SK-N-SH (cell line): ENCODE results near the gene OCA2. TPM values are rescaled to one million over a fixed set of nuclear protein-coding genes. Genes with fewer than 3 reads are reported as not detected.

Experiments used
- CTCF ChIA-PET: fragments of 300-600, 350-600 bp; formaldehyde crosslinking; extraction: SDS; loops from one replicate; lab custom pipeline; 2021; lab: Yijun Ruan, JAX
- POLR2A ChIA-PET: fragments of 350-600 bp; sonication (Branson Sonifier 250); formaldehyde crosslinking; extraction: SDS; loops from one replicate; lab custom pipeline; 2020; ENCODE audit warnings: antibody characterized with exemption, inconsistent platforms; lab: Yijun Ruan, JAX
- DNase-seq: peaks from one replicate; pipeline ENCODE4 v3.0.0; 2012
- H2AFZ ChIP-seq: fragments of 200-600 bp; sonication (generic); 2 replicates; pipeline ENCODE4 v1.8.1; 2016; ENCODE audit warnings: antibody characterized with exemption, mild to moderate bottlenecking, low read depth
- H3F3A ChIP-seq: fragments of 200-600 bp; sonication (generic); replicated peaks from 2 replicates; pipeline ENCODE3; 2016; ENCODE audit warnings: antibody characterized with exemption, mild to moderate bottlenecking; ENCODE audit not compliant: insufficient read depth
- H3K27ac ChIP-seq, 2 experiments: fragments of 200-500 bp in 1 of 2; fragments of 200-600 bp in 1 of 2; sonication (Bioruptor generic) in 1 of 2; sonication (generic), shearing (Covaris generic) in 1 of 2; 2 replicates each; pipeline versions ENCODE4 v1.5.1 to v1.6.1; 2014 to 2016; ENCODE audit warnings: low read depth in 2 of 2, inconsistent platforms in 1 of 2, low read length in 1 of 2, mild to moderate bottlenecking in 1 of 2, mixed read lengths in 1 of 2
- H3K27me3 ChIP-seq: fragments of 200-600 bp; sonication (generic), shearing (Covaris generic); 2 replicates; pipeline ENCODE4 v1.6.1; 2016; ENCODE audit warnings: mixed run types; ENCODE audit not compliant: insufficient read depth
- H3K36me3 ChIP-seq, 2 experiments: fragments of 200-500 bp in 1 of 2; fragments of 200-600 bp in 1 of 2; sonication (Bioruptor generic) in 1 of 2; sonication (generic) in 1 of 2; replicated peaks in 1 of 2; 2 replicates each; pipeline versions ENCODE3 to v1.5.1; 2014 to 2016; ENCODE audit warnings: low read length in 1 of 2, mild to moderate bottlenecking in 1 of 2; ENCODE audit not compliant: insufficient read depth in 2 of 2, control insufficient read depth in 1 of 2
- H3K4me1 ChIP-seq, 2 experiments: fragments of 200-500 bp in 1 of 2; fragments of 200-600 bp in 1 of 2; sonication (Bioruptor generic) in 1 of 2; sonication (generic), shearing (Covaris generic) in 1 of 2; 2 replicates each; pipeline versions ENCODE4 v1.5.1 to v1.6.1; 2014 to 2016; ENCODE audit warnings: low read depth in 1 of 2, low read length in 1 of 2, mixed run types in 1 of 2; ENCODE audit not compliant: insufficient read depth in 2 of 2, control insufficient read depth in 1 of 2
- H3K4me2 ChIP-seq: fragments of 200-600 bp; sonication (generic), shearing (Covaris generic); 2 replicates; pipeline ENCODE4 v1.6.1; 2017; ENCODE audit warnings: mixed run types
- H3K4me3 ChIP-seq, 2 experiments: fragments of 200-500 bp in 1 of 2; fragments of 200-600 bp in 1 of 2; sonication (Bioruptor generic) in 1 of 2; sonication (generic), shearing (Covaris generic) in 1 of 2; 2 replicates each; pipeline versions ENCODE4 v1.5.1 to v1.8.1; 2014 to 2016; ENCODE audit warnings: low read depth in 2 of 2, inconsistent platforms in 1 of 2, low read length in 1 of 2, mild to moderate bottlenecking in 1 of 2, mixed read lengths in 1 of 2, moderate library complexity in 1 of 2
- H3K79me2 ChIP-seq: fragments of 200-600 bp; sonication (generic); 2 replicates; pipeline ENCODE4 v1.8.1; 2017; ENCODE audit warnings: mild to moderate bottlenecking; ENCODE audit not compliant: insufficient read depth
- H3K9ac ChIP-seq: fragments of 200-600 bp; sonication (generic); 2 replicates; pipeline ENCODE4 v1.6.1; 2017; ENCODE audit warnings: mixed run types
- H3K9me2 ChIP-seq: fragments of 200-600 bp; sonication (generic); 2 replicates; pipeline ENCODE4 v1.6.1; 2017; ENCODE audit warnings: mixed run types
- H3K9me3 ChIP-seq: fragments of 200-600 bp; sonication (generic); 2 replicates; pipeline ENCODE4 v1.6.1; 2017; ENCODE audit warnings: mixed run types, mild to moderate bottlenecking, moderate library complexity
- H4K20me1 ChIP-seq: fragments of 200-600 bp; sonication (generic); 2 replicates; pipeline ENCODE4 v1.6.1; 2017; ENCODE audit warnings: mild to moderate bottlenecking, mixed run types; ENCODE audit not compliant: insufficient read depth
- CHD2 ChIP-seq: fragments of 150-350 bp; IDR thresholded peaks from 2 replicates; pipeline ENCODE4 v1.6.1; 2018; ENCODE audit warnings: low read length; ENCODE audit not compliant: partially characterized antibody
- ELF1 ChIP-seq: IDR thresholded peaks from 2 replicates; pipeline ENCODE4 v1.4.0; 2012
- EP300 ChIP-seq, 2 experiments: IDR thresholded peaks; 2 replicates each; pipeline versions ENCODE4 v1.4.0 to v1.6.1; 2012; ENCODE audit warnings: borderline replicate concordance in 1 of 2, low read depth in 1 of 2, low read length in 1 of 2
- FOXM1 ChIP-seq: IDR thresholded peaks from 2 replicates; pipeline ENCODE4 v1.4.0; 2012; ENCODE audit warnings: low read depth, mild to moderate bottlenecking
- JUND ChIP-seq: IDR thresholded peaks from 2 replicates; pipeline ENCODE4 v1.4.0; 2012
- MEF2A ChIP-seq: IDR thresholded peaks from 2 replicates; pipeline ENCODE4 v1.4.0; 2012; ENCODE audit warnings: low read depth, borderline replicate concordance
- POLR2AphosphoS5 ChIP-seq: IDR thresholded peaks from 2 replicates; pipeline ENCODE4 v1.6.1; 2012; ENCODE audit warnings: low read depth, low read length
- RCOR1 ChIP-seq: fragments of 150-350 bp; IDR thresholded peaks from 2 replicates; pipeline ENCODE4 v1.6.1; 2017; ENCODE audit warnings: antibody characterized with exemption, low read length
- RXRA ChIP-seq: IDR thresholded peaks from 2 replicates; pipeline ENCODE4 v1.4.0; 2012; ENCODE audit warnings: low read depth, mild to moderate bottlenecking, borderline replicate concordance
- SIN3A ChIP-seq: IDR thresholded peaks from 2 replicates; pipeline ENCODE4 v1.6.1; 2012; ENCODE audit warnings: low read depth, mild to moderate bottlenecking, low read length, moderate library complexity, borderline replicate concordance
- TAF1 ChIP-seq: IDR thresholded peaks from 2 replicates; pipeline ENCODE4 v1.6.1; 2012; ENCODE audit warnings: low read depth, mild to moderate bottlenecking, low read length, moderate library complexity, borderline replicate concordance
- YY1 ChIP-seq: IDR thresholded peaks from 2 replicates; pipeline ENCODE4 v1.4.0; 2012; ENCODE audit warnings: low read depth, mild to moderate bottlenecking
- WGBS: methylation state at CpG from one replicate; pipeline ENCODE4 v1.1.6; 2017; ENCODE audit warnings: low lambda C conversion rate; 5-methylcytosine and 5-hydroxymethylcytosine counted together
- polyA plus RNA-seq, 3 experiments: library from polyadenylated mRNA; depleted of rRNA; stranded (reverse); fragments of >200 nt; gene quantifications; 2 replicates each; pipeline ENCODE4 v1.2.3, GENCODE V29; 2012
- TF ChIP-seq, protein P1 (sequence below): IDR thresholded peaks from 2 replicates; pipeline ENCODE4 v1.4.0; 2012; ENCODE audit warnings: low read depth
- TF ChIP-seq, protein P2 (sequence below): IDR thresholded peaks from 2 replicates; pipeline ENCODE4; 2012
- TF ChIP-seq, protein P3 (sequence below): fragments of 150-350 bp; IDR thresholded peaks from 2 replicates; pipeline ENCODE4 v1.6.1; 2016; ENCODE audit warnings: mild to moderate bottlenecking, low read depth, low read length
- TF ChIP-seq, protein P4 (sequence below): IDR thresholded peaks from 2 replicates; pipeline ENCODE4 v1.4.0; 2012; ENCODE audit warnings: low read depth, borderline replicate concordance
- TF ChIP-seq, protein P5 (sequence below): fragments of 200-600 bp; sonication (generic); IDR thresholded peaks from 2 replicates; pipeline ENCODE4 v1.6.1; 2017; ENCODE audit warnings: antibody characterized with exemption, mild to moderate bottlenecking, moderate library complexity

OCA2 gene
- polyA plus RNA-seq, 1 of the 3 experiments (the other 2 are of a cell fraction) = 0.16 TPM

DNA sequence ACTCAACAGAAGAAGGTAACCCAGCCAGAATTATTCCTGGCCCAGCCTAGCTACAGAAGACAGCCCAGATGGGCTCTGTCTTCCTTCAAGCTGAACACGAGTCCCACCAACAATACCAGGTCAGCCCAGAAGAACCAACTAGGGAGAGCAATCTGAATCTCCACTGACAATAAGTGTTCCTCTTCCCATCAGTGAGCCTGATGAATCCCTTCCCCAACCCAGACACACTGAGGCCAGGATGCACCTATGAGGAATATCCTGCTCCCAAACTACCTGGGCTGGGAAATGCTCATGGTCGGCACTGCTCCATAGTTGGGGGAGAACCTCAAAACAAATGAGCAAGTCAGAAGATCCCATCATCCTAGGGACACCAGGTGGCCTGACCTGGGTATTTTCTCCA lies 351.1 kb downstream of the OCA2 start:
- TF ChIP-seq POLR2AphosphoS5 (no peak), YY1 (no peak), RCOR1 (no peak), MEF2A (no peak), RXRA (no peak)
- TF ChIP-seq, protein P1, sequence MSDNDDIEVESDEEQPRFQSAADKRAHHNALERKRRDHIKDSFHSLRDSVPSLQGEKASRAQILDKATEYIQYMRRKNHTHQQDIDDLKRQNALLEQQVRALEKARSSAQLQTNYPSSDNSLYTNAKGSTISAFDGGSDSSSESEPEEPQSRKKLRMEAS = no peak
- TF ChIP-seq, protein P2, sequence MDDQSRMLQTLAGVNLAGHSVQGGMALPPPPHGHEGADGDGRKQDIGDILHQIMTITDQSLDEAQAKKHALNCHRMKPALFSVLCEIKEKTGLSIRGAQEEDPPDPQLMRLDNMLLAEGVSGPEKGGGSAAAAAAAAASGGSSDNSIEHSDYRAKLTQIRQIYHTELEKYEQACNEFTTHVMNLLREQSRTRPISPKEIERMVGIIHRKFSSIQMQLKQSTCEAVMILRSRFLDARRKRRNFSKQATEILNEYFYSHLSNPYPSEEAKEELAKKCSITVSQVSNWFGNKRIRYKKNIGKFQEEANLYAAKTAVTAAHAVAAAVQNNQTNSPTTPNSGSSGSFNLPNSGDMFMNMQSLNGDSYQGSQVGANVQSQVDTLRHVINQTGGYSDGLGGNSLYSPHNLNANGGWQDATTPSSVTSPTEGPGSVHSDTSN = no peak
- Histone ChIP-seq H3K4me2 (no peak overlapping the region), H3K9ac (no peak overlapping the region), H3K27ac (no peak overlapping the region), H4K20me1 (no peaks in the 10 kb centered on the region), H3K79me2 (no peaks in the 10 kb centered on the region), H3F3A (no peaks in the 10 kb centered on the region), H2AFZ (no peak overlapping the region), H3K36me3 (no peaks in the 10 kb centered on the region), H3K9me2 (no peaks in the 10 kb centered on the region), H3K9me3 (no peaks in the 10 kb centered on the region), H3K4me1 (peaks cover 0 to 9% of the 10 kb centered on the region in 2 experiments; a peak in 1 of 4 replicates), H3K27me3 (no peaks in the 10 kb centered on the region), H3K4me3 (no peak overlapping the region)
- CTCF ChIA-PET = no interaction called here
- POLR2A ChIA-PET = no interaction called here
- WGBS = 24% methylated on average over 2 of the region's 2 CpGs
- no peak for DNase-seq

DNA sequence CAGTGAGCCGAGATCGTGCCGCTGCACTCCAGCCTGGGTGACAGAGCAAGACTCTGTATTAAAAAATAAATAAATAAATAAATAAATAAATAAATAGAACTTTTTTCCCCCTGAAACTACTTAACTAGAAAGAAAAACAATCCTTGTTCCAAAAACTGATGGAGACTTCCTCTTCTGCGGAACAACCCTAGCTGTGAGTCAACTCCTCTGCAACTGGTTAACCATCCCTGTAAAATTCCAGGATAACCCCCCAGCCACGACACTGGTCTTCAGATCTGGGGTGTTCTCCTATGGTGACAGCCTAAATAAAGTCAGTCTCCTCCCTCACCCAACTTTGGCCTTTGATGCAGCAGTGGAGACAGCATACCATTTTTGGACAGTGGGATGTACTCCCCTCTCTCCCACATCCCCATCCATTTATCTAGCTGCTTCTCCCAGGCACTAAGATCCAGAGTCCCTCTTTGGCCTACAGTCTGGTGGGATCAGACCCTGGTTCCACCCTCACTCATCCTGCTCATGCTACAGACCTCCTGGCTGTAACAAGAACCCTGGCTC lies 352.6 kb downstream of the OCA2 start:
- no peaks in the 10 kb centered on the region for H3K9me3 ChIP-seq
- H3K27me3 ChIP-seq = no peaks in the 10 kb centered on the region
- H3F3A ChIP-seq = no peaks in the 10 kb centered on the region
- no peak for DNase-seq
- 44% methylated on average over 5 of the region's 5 CpGs for WGBS
- ChIA-PET POLR2A (no interaction called here), CTCF (no interaction called here)
- H3K79me2 ChIP-seq = no peaks in the 10 kb centered on the region
- H3K4me3 ChIP-seq = no peak overlapping the region
- H3K4me1 ChIP-seq = peaks cover 0 to 17% of the 10 kb centered on the region in 2 experiments; a peak in 1 of 4 replicates
- H3K9ac ChIP-seq = no peak overlapping the region
- H2AFZ ChIP-seq = no peak overlapping the region
- no peaks in the 10 kb centered on the region for H4K20me1 ChIP-seq
- H3K4me2 ChIP-seq = no peak overlapping the region
- no peaks in the 10 kb centered on the region for H3K36me3 ChIP-seq
- no peak overlapping the region for H3K27ac ChIP-seq
- H3K9me2 ChIP-seq = no peaks in the 10 kb centered on the region
- TF ChIP-seq RCOR1 (no peak), POLR2AphosphoS5 (no peak), JUND (no peak), SIN3A (no peak), RXRA (no peak), FOXM1 (no peak), CHD2 (no peak), TAF1 (no peak), EP300 (IDR thresholded peaks at IDR 0.05; ENCODE audit: borderline replicate concordance in 1 of 2, low read depth in 1 of 2, low read length in 1 of 2) (no peak), ELF1 (no peak)
- TF ChIP-seq, protein P3, sequence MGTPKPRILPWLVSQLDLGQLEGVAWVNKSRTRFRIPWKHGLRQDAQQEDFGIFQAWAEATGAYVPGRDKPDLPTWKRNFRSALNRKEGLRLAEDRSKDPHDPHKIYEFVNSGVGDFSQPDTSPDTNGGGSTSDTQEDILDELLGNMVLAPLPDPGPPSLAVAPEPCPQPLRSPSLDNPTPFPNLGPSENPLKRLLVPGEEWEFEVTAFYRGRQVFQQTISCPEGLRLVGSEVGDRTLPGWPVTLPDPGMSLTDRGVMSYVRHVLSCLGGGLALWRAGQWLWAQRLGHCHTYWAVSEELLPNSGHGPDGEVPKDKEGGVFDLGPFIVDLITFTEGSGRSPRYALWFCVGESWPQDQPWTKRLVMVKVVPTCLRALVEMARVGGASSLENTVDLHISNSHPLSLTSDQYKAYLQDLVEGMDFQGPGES = no peak
- TF ChIP-seq, protein P2 = no peak
- TF ChIP-seq, protein P4, sequence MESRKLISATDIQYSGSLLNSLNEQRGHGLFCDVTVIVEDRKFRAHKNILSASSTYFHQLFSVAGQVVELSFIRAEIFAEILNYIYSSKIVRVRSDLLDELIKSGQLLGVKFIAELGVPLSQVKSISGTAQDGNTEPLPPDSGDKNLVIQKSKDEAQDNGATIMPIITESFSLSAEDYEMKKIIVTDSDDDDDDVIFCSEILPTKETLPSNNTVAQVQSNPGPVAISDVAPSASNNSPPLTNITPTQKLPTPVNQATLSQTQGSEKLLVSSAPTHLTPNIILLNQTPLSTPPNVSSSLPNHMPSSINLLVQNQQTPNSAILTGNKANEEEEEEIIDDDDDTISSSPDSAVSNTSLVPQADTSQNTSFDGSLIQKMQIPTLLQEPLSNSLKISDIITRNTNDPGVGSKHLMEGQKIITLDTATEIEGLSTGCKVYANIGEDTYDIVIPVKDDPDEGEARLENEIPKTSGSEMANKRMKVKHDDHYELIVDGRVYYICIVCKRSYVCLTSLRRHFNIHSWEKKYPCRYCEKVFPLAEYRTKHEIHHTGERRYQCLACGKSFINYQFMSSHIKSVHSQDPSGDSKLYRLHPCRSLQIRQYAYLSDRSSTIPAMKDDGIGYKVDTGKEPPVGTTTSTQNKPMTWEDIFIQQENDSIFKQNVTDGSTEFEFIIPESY = no peak
- TF ChIP-seq, protein P5, sequence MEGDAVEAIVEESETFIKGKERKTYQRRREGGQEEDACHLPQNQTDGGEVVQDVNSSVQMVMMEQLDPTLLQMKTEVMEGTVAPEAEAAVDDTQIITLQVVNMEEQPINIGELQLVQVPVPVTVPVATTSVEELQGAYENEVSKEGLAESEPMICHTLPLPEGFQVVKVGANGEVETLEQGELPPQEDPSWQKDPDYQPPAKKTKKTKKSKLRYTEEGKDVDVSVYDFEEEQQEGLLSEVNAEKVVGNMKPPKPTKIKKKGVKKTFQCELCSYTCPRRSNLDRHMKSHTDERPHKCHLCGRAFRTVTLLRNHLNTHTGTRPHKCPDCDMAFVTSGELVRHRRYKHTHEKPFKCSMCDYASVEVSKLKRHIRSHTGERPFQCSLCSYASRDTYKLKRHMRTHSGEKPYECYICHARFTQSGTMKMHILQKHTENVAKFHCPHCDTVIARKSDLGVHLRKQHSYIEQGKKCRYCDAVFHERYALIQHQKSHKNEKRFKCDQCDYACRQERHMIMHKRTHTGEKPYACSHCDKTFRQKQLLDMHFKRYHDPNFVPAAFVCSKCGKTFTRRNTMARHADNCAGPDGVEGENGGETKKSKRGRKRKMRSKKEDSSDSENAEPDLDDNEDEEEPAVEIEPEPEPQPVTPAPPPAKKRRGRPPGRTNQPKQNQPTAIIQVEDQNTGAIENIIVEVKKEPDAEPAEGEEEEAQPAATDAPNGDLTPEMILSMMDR = no peak
